ENCODE data around the gene SH3RF3. TPM values are rescaled to one million over a fixed set of nuclear protein-coding genes. Genes with fewer than 3 reads are reported as not detected.

Gene SH3RF3
- total RNA-seq, 1 donor from 2014 or later, result 0.28 TPM

DNA sequence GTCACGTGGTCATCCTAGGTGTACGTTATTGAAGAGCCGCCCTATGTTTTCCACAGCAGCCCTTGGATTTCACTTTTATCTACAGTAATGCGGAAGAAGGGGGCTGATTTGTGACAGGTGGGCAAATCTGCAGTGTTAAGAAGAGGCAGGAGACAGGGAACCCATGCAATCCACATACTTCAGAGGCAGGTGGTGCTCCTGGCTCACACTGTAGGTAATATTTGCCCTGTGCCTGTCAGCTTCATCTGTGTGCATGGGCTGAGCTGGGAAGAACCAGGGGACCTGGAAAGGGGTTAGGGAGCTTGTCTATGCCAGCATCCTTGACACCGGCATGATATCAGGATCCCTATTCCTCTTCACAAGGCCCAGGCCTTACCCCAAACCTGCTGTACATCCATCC, 183.9 kb downstream of the SH3RF3 start:
- Histone ChIP-seq H3F3A (ENCODE audit: low read depth) (no peaks in the 10 kb centered on the region), H3K4me3 (no peak overlapping the region), H3K9me3 (ENCODE audit: low read depth) (no peaks in the 10 kb centered on the region), H3K9ac (no peak overlapping the region), H3K4me2 (no peak overlapping the region), H2AFZ (replicated peaks) (no peak overlapping the region), H3K36me3 (no peaks in the 10 kb centered on the region), H3K27me3 (no peaks in the 10 kb centered on the region), H3K27ac (no peak overlapping the region), H3K79me2 (ENCODE audit: low read depth) (no peaks in the 10 kb centered on the region), H4K20me1 (ENCODE audit: low read depth) (no peaks in the 10 kb centered on the region), H3K4me1 (peaks cover 2% of the 10 kb centered on the region)
- no peak for DNase-seq (ENCODE audit: low spot score)
- TF ChIP-seq EZH2phosphoT487 (IDR thresholded peaks at IDR 0.05) (no peak), EZH2 (IDR thresholded peaks at IDR 0.05) (no peak)
- TF ChIP-seq, protein P1, sequence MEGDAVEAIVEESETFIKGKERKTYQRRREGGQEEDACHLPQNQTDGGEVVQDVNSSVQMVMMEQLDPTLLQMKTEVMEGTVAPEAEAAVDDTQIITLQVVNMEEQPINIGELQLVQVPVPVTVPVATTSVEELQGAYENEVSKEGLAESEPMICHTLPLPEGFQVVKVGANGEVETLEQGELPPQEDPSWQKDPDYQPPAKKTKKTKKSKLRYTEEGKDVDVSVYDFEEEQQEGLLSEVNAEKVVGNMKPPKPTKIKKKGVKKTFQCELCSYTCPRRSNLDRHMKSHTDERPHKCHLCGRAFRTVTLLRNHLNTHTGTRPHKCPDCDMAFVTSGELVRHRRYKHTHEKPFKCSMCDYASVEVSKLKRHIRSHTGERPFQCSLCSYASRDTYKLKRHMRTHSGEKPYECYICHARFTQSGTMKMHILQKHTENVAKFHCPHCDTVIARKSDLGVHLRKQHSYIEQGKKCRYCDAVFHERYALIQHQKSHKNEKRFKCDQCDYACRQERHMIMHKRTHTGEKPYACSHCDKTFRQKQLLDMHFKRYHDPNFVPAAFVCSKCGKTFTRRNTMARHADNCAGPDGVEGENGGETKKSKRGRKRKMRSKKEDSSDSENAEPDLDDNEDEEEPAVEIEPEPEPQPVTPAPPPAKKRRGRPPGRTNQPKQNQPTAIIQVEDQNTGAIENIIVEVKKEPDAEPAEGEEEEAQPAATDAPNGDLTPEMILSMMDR (IDR thresholded peaks at IDR 0.05), result no peak
- H3K4me1 Mint-ChIP-seq, result peaks cover 6% of the 10 kb centered on the region
- no peaks in the 10 kb centered on the region for H3K9me3 Mint-ChIP-seq
- no peaks in the 10 kb centered on the region for H3K36me3 Mint-ChIP-seq
- H3K27me3 Mint-ChIP-seq (ENCODE audit: insufficient read depth, low read depth), result no peaks in the 10 kb centered on the region
- no peak overlapping the region for H3K4me3 Mint-ChIP-seq
- no peak overlapping the region for H3K27ac Mint-ChIP-seq

DNA sequence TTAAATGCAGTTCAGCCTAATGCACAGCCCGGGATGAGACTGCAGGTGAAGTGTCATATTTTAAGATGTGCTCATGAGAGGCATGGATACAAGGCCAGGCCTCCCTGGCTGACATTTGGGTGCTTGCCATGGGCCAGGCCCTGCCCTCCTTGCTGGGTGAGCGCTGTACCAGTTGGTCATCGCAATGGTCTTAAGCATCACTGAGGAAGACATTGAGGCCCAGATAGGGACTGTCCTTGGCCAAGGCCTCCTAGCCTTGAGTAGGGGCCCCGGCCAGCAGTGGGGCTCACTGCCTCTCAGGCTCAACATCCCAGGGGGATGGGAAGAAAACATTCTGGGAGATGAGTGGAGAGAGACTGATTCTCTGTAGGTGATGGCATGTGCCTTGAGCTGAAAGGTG, 184.3 kb downstream of the SH3RF3 start:
- Histone ChIP-seq H3K4me3 (no peak overlapping the region), H3K9ac (no peak overlapping the region), H2AFZ (replicated peaks) (no peak overlapping the region), H3K79me2 (ENCODE audit: low read depth) (no peaks in the 10 kb centered on the region), H3K4me2 (no peak overlapping the region), H3K4me1 (peaks cover 6% of the 10 kb centered on the region), H3K27ac (no peak overlapping the region), H3K27me3 (no peaks in the 10 kb centered on the region), H4K20me1 (ENCODE audit: low read depth) (no peaks in the 10 kb centered on the region), H3F3A (ENCODE audit: low read depth) (no peaks in the 10 kb centered on the region), H3K9me3 (ENCODE audit: low read depth) (no peaks in the 10 kb centered on the region), H3K36me3 (no peaks in the 10 kb centered on the region)
- Mint-ChIP-seq H3K4me1 (peaks cover 10% of the 10 kb centered on the region), H3K27ac (no peak overlapping the region), H3K4me3 (no peak overlapping the region), H3K9me3 (no peaks in the 10 kb centered on the region), H3K36me3 (no peaks in the 10 kb centered on the region), H3K27me3 (ENCODE audit: insufficient read depth, low read depth) (no peaks in the 10 kb centered on the region)
- DNase-seq (ENCODE audit: low spot score), result no peak
- TF ChIP-seq EZH2phosphoT487 (IDR thresholded peaks at IDR 0.05), result no peak
- TF ChIP-seq, protein P1 (IDR thresholded peaks at IDR 0.05), result no peak
- TF ChIP-seq EZH2 (IDR thresholded peaks at IDR 0.05), result no peak

GRCh38 chr2:109316091-109316490, 187.1 kb downstream of the SH3RF3 start:
- no peak overlapping the region for H3K9ac ChIP-seq
- no peaks in the 10 kb centered on the region for H3K79me2 ChIP-seq (ENCODE audit: low read depth)
- no peak for TF ChIP-seq EZH2phosphoT487 (IDR thresholded peaks at IDR 0.05)
- TF ChIP-seq, protein P1 (IDR thresholded peaks at IDR 0.05), result no peak
- no peak for TF ChIP-seq EZH2 (IDR thresholded peaks at IDR 0.05)
- no peaks in the 10 kb centered on the region for H3K36me3 ChIP-seq
- peaks cover 3% of the 10 kb centered on the region for H3K27me3 Mint-ChIP-seq (ENCODE audit: insufficient read depth, low read depth)
- H3K27ac Mint-ChIP-seq, result no peak overlapping the region
- H2AFZ ChIP-seq (replicated peaks), result no peak overlapping the region
- no peaks in the 10 kb centered on the region for H4K20me1 ChIP-seq (ENCODE audit: low read depth)
- H3K4me2 ChIP-seq, result no peak overlapping the region
- no peak for DNase-seq (ENCODE audit: low spot score)
- no peak overlapping the region for H3K4me3 ChIP-seq
- peaks cover 2% of the 10 kb centered on the region for H3K9me3 Mint-ChIP-seq
- H3K27ac ChIP-seq, result no peak overlapping the region
- no peaks in the 10 kb centered on the region for H3K36me3 Mint-ChIP-seq
- no peaks in the 10 kb centered on the region for H3K9me3 ChIP-seq (ENCODE audit: low read depth)
- no peaks in the 10 kb centered on the region for H3F3A ChIP-seq (ENCODE audit: low read depth)
- peaks cover 28% of the 10 kb centered on the region for H3K4me1 Mint-ChIP-seq
- H3K4me1 ChIP-seq, result peaks cover 14% of the 10 kb centered on the region
- no peak overlapping the region for H3K4me3 Mint-ChIP-seq
- no peaks in the 10 kb centered on the region for H3K27me3 ChIP-seq
